Heart left ventricle (tissue), 13 donors: ENCODE data around the gene VAMP3.

Source experiments
- POLR2A ChIP-seq, 2 donors: fragments of 450-650 bp; IDR thresholded peaks; one replicate each; pipeline ENCODE4 v1.6.1; 2017; ENCODE audit warnings: antibody characterized with exemption in 2 of 2, mild to moderate bottlenecking in 2 of 2, moderate library complexity in 2 of 2
- TF ChIP-seq, protein P1 (sequence below), 12 donors: fragments of 200-600 bp; sonication (generic) in 4 of 12; IDR thresholded peaks; one replicate each; pipeline versions ENCODE4 v1.5.0 to v1.8.0; 2018 to 2022; ENCODE audit warnings: antibody characterized with exemption in 12 of 12, mild to moderate bottlenecking in 5 of 12
- donor health status: ischemic (EF 13 %, LVEDD 7.1; RV severe dilation, severe dysfunction).
- donor health status: DM: no; HTN: yes; CAD: no.
- donor health status: DM: no; HTN: no; CAD: no.
- donor health status: ischemic (EF 25% LVEDD 6.9; RV normal size, moderate dysfunction).
- donor health status: ischemic (EF 25% LVEDD 5.7; RV mildly dilated, moderate dysfunction).
- donor health status: ischemic (EF 35%, LVEDD 5.7; RV mildly dilated, moderate dysfunction).
- donor health status: nonischemic (EF 11% LVEDD 7.7; RV severe dilation, severe dysfunction).
- donor health status: DM: yes; HTN: yes; CAD: no.
- donor health status: PGD.
- donor health status: ischemic (EF 29% LVEDD 5.4; RV normal size, mild dysfunction).
- donor health status: nonischemic (EF 23%, LVEDD 6.1; RV moderate dilation, normal function).

DNA sequence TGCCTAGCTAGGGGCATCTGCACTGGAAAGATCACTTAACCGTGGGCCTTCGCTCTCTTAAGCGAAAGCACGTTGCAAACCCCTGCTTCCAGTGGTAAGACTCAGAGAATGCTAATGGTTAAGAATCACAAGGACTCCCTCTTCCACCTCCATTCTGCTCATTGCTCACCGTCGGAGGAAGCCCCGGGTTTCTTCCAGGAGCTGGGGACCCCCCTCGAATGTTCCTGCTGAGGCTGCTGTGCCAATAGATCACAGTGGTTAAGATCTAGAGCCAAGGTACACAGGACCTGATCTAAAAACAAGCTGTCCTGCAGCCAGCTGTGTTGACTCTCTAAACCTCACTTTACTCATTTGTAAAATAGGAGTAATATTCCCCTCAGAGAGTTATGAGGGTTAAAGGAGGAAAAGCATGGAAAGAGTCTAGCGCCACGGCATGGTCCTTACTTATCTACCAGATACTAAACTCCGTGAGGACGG lies 765 bp downstream of the VAMP3 start:
- TF ChIP-seq, protein P1, sequence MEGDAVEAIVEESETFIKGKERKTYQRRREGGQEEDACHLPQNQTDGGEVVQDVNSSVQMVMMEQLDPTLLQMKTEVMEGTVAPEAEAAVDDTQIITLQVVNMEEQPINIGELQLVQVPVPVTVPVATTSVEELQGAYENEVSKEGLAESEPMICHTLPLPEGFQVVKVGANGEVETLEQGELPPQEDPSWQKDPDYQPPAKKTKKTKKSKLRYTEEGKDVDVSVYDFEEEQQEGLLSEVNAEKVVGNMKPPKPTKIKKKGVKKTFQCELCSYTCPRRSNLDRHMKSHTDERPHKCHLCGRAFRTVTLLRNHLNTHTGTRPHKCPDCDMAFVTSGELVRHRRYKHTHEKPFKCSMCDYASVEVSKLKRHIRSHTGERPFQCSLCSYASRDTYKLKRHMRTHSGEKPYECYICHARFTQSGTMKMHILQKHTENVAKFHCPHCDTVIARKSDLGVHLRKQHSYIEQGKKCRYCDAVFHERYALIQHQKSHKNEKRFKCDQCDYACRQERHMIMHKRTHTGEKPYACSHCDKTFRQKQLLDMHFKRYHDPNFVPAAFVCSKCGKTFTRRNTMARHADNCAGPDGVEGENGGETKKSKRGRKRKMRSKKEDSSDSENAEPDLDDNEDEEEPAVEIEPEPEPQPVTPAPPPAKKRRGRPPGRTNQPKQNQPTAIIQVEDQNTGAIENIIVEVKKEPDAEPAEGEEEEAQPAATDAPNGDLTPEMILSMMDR (IDR thresholded peaks at IDR 0.05) = no peak
- TF ChIP-seq POLR2A (IDR thresholded peaks at IDR 0.05) = no peak
